GM18508 (cell line): ENCODE data around the gene RCSD1.

ENCODE experiments used
- ATAC-seq: cut with Tn5 transposase; IDR thresholded peaks from one replicate; pipeline ENCODE4 v1.9.1; 2021; ENCODE audit warnings: moderate number of reproducible peaks; ENCODE audit not compliant: insufficient read depth, unreplicated experiment

RCSD1 gene

DNA sequence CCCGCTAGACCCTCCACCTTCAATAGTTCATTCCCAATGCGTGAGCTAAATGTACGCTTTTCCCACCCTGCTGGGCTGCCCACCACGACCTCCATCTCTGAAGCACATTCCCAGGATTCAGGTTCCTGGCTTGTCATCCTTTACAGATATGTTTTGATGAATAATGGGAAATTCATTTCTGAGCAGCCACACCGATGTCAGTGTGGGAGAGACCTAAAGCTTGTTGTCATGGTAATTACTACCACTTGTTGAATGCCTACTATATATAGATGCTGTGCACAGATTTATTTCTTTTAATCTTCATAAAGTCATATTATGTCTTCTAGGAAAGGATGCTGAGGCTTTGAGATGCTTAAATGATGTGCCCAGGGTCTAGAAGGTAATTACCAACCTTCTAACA lies 8.0 kb downstream of the RCSD1 start:
- ATAC-seq: no peak

DNA sequence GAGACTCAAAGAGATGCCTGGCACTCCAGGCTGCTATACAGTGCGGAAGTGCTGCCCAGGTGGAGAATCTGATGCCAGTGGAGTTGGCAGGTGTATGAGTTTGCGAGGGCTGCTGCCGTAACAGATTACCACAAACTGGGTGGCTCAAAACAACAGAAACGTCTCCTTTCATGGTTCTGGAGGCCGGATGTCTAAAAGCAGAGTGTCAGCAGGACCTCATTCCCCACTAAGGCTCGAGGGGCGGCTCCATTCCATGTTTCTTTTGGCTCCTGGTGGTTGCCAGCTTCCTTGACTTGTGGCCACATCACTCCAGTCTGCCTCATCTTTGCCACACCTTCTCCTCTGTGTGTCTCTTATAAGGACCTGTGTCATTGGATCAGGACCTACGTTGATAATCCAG lies 10.0 kb downstream of the RCSD1 start:
- no peak for ATAC-seq

DNA sequence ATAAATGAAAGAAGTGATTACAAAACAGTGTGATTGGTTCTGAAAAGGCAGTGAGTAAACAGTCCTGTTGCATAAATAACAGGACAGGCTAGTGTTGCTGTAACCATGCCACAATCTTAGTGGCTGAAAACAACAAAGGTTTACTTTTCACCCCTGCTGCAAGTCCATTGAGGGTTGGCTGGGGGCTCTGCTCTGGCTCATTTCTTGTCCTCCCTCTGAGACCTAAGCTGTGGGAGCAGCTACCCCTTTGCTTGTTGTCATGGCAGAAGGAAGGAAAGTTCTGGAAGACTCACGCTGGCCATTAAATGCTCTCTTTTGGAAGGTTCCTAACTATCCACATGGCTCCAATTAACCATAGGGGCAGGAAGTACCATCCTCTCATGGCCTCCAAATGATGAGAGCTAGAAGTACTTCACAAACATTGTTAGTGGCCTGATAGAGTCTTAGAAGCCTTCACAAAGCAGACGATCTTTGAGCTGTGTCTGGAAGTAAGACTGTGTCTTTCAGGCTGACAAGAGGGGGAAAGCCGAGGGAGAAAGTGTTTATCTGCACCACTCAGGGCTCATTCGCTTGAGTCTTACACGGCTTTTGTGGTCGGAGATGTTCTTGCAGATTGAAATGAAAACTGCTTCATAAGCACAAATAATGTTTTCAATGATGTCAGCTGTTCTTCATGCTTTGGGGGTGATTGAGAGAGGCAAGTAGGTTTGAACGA lies 11.9 kb downstream of the RCSD1 start:
- ATAC-seq: no peak

DNA sequence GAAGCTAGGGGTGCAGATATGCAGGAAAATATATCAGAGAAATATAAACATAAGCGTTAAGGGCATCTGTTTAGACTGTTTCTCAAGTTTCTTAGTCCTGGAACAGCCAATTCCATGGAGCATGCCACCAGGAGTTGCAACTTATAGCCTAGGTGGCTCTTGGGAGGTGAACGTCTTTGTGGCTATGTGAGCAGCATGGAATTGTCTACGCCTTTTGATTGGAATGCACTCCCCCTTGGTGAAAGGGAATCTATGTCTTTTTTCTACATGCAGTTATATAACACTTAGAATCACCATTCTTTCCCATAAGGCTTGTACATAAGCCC lies 12.4 kb downstream of the RCSD1 start:
- ATAC-seq: no peak

DNA sequence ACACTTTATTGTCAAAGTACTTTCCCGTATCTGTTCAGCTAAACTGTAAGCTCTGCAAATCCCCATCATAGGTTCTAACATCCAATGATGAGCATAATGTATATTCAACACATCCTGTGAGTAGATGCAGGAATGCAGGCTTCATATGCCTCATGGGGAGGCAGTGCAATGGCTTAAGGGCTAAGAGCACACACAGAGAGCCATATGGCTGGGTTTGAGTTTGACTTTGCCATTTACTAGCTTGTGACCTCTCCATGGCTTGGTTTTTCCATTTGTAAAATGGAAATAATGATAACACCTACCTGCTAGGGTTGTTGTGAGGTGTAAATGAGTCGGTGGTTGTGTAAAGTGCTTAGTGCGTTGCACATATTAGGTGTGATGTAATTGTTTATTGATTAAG lies 13.4 kb downstream of the RCSD1 start:
- no peak for ATAC-seq

DNA sequence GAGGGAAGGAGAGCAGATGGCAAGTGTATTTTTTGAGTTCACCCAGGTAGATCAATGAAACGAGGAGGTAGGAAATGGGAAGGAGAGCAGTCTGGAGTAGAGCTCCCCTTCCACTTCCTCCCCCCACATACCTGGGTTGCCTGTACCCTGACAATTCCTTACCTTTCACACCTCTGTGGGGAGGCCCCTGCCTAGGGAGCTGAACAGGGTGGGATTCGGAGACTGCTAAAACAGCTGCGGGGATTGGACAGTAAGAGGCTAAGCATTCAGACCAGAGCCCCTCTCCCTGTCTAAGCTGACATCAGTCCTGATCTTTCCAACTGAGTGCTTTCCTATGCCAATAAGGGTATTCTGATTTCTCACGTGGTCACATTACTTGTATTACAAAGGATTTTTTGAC lies 14.5 kb downstream of the RCSD1 start:
- no peak for ATAC-seq

DNA sequence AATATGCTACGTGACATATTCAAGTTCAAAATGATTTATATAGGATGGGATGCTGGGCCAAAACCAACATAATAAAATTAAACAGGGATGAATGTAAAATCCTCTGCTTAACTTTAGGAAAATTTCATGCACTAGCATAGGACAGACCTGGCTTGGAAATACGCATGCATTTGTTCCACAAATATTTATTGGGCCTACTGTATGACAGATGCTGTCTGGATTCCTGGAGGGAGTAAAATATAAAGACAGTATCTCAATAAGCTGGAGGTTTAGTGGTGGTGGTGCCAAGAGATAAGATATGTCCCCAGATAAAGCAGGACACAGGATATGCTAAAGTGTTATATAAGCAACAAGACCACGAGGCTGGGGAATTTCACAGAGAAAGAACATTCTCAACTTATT lies 15.1 kb downstream of the RCSD1 start:
- no peak for ATAC-seq

DNA sequence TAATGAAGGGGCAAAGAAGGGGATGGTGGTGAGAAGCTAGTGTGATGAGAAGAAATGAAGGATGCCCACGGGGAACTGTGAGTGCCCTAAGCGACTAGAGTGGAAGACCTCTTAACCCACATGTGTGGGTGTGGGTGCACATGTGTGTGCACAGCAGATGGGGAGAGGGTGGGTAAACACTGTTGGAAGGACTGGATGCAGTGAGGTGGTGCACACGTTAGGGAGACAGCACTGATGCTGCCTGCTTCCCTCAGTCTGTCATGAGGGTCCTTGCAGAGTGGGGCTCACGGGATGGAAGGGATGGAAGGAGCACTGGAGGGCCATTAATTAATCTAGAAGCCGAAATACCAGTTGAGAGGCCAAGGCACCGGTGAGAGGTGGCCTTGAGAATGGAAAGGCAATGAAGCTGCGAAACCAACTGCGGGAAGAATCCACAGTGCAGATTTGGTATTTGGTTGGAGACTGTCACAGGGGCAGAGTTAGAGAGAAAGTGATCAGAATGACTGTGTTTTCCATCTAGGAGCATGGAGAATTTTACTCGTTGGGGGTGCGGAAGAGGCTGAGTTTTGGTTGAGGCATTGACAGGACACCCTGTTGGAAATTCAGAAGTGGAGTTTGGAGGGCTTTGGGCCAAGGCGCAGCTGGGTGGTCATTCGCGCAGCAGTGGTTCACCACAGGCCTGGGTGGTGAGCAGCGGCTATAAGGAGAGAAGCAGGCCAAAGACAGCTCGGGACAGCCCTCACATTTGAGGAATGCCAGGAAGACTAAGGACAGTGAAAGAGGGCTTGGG lies 15.8 kb downstream of the RCSD1 start:
- no peak for ATAC-seq

DNA sequence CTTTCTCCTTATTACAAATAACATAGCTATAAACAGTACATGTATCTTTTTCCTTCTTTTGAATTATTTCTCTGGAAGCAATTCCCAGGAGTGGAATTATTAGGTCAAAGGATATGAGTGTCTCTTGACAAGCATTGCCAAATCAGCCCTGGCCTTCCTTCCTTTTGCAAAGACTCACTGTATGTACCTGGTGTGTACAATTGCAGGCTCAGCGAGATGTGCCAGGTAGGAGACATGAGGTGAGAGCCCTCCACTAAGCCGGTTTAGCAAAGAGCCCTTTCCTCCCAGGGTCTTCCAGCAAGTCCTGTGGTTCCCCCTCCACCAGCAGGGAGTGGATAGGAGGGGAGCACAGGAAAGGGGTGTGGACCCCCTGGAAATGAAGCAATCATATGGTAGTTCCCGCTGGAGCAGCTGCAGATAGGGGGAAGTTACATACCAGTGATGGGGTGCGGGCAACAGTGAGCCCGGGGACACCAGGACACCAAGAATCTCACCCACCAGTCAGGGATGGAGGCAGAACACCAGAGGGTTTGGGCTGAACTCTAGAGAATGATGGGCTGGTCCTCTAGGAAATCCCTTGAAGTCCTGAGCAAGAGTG lies 18.3 kb downstream of the RCSD1 start:
- ATAC-seq: no peak

DNA sequence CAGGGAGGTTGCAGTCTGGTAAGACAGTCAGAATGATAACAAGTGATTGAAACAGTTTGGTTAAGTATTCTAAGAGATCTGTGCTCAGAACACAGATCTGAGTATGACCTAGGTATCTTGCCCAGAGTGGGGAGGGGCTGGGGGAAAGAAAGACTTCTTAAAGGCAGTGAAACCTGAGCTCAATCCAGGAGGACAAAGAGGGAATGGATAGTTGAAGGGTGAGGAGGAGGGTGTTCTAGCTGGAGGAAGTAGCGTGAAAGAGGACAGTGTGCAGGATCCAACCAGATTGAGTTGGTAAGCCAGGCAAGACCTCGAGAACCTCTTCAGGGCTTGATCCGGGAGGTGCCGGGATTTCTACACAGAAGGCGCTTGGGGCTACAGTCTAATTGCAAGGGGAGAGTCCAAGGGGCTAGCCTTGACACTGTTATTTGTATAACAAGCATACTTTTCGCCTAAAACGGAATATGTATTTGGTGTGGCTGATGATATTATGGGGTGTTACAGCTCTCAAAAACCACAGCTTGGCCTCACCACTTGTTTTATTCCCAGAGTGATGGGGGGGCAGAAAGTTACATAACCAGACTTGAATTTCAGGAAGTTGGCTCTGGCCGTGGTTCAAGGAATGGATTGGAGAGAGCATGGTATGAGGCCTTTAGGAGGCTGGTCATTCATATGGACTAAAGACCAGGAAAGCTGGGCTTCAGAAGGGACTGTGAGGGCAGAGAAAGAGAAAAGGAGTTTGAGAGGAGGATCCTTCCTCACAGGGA lies 19.1 kb downstream of the RCSD1 start:
- no peak for ATAC-seq

DNA sequence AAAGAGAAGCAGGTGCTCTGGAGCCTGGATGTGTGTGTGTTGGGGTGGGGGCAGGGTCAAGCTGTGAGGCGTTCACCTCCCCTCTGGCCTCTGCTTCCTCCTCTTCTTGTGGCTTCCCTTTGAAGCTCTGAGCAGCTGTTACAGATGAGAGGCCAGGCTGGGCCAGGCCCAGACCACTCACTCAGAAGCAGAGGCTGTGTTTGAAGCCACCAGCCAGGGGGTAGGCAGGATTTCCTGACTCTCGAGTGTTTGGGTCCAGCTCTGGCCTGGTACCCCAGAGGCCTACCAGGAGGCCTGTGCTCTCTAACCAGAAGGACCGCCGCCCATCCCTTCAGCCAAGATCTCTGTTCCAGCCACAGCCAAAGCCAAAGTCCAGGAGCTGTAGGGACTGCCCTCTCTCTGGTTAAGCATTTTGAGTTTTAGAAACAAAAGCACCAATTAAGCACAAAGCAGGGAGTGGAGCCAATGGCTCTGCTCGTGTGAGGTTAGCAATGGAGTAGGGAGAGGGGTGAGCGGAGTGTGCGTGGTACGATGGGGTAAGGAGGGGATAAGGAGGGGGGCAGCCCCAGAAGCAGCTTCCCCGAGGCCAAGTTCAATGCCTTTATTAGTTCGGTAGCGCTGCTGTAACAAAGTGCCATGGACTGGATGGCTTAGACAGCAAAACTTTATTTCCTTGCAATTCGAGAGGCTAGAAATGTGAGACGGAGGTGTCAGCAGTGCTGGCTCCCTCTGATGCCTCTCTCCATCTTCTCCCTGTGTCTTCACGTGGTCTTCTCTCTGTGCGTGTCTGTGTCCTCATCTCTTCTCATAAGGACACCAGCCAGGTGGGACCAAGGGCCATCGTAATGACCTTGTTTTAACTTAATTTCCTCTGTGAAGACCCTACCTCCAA lies 20.5 kb downstream of the RCSD1 start:
- ATAC-seq: peak; percentile 47

DNA sequence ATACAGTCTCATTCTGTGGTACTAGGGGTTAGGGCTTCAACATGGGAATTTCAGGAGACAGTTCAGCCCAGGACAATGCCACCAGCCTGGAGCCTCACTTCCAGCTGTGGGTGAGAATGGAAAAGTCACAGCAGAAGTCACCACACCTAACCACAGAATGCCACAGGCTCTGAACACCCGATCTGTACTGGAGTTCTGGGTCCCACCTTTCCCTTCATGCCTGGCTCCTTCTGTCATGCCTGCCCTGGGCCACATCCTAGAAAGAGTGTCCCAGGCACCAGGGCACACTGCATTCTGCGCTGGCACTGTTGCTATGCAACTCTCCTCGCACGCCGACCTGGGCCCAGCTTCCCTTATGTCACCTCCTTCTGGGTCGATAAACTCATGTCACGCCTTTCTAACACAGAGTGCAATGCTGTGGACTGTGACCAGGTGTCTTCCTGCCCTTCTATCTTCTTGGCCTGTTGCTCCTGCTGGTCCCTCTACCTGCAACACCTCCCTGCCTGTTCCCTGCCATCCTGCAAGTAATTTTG lies 21.2 kb downstream of the RCSD1 start:
- ATAC-seq: peak; percentile 48

DNA sequence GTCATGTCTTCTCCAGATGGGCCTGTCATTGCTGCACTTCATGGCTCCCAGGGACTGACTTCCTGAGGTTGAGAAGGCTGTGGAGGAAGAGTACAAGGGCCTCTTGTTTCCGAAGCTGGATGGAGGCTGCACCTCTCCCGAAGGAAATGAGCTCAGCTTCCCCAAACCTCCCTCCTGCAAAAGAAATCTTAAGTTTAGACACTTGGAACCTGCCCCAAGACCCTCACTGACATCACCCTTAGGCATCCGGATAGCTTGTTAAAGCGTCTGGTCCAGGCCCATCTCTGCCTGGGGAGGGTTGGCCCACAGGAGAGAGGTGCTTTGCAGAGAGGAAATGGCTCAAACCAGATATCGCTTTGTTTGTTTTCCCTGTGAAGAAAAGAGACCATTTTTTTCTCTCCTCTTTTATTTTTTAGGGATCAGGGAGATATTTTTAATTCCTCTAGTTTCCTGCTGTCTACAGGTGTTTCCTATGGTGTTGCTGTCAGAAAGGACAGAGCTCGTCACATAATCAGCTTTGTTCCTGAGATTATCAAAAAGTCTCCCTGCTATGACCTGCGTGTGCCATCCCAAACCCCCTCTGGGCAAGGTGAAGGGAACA lies 25.0 kb downstream of the RCSD1 start:
- no peak for ATAC-seq

DNA sequence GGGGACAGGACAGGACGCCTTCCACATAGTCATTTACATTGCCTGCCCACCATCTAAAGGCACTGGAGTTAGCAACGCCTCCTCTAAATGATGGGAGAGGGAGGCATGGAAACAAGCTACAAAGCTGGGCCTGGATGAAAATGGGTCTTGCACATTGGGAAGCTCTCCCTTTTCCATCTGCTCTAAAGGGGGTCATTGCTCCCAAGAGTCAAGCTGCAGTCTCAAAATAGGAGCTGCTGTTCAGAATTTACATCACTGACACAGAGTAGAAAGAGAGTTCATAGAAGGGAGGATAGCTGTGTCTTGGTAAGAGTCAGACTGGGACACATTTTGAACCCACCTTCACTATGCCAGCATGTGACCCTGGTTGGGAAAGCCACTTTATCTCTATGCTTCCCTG lies 26.6 kb downstream of the RCSD1 start:
- ATAC-seq: no peak

DNA sequence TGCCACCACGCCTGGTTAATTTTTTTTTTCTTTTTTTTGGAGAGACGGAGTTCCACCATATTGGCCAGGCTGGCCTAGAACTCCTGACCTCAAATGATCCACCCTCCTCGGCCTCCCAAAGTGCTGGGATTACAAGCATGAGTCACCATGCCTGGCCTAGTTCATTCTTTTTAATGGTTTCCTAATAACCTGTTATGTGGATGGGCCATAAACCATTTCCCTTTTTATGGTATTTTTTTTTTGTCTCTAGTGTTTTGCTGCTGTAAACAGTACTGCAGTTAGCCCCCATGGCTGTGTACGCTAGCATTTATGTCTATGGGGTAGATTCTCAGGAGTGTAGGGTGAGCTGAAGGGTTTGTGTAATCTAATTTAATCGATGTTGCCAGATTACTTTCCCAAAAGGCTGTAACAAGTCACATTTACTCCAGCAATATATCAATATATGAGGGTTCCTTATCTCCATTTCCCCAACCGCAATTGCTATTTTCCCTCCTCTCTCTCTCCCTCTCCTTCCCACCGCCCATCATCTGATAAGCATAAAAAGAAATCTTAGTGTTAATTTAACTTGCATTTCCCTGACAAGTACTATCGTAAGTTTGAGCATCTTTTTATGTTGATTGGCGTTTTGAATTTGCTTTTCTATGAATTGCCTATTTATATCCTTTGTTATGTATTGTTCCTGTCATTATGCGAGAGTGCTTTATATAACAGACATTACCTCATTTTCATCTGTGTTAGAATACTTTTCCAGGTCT lies 28.7 kb downstream of the RCSD1 start:
- ATAC-seq: no peak

DNA sequence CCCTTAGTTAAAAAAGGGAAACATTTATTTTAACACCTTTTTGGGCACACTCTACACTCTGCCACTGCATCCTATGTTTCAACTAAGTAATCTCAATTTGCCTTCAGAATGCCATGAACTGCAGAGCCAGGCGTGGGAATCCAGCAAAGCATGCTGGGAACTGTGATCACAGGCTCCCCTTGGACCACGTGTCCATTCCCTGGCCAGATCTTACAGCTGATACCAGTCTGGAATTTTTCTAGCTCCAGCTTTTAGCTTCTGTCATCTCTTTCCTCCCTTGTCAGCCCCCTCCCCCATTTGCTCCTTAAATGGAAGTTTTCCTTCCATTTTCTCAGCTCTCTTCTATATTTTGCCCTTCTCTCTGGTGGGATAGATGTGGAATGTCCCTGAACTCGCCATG lies 29.4 kb downstream of the RCSD1 start:
- no peak for ATAC-seq

DNA sequence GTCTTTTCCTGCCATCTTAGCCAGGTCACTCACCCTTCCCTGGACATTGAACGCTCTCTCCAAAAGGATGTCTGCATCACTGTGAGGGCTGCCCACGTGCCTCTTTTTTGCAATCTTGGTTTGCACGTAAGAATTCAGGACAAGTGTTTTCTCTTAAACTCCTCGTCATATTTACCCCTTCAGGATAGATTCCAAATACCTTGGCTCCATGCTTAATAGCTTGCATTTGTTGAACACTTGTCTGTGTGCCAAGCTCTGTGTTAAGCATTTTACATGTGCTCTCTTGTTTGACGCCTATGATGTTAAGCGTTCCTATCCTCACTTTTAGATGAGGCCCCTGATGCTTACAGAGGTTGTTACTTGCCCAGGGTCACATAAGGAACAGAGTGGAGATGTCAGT lies 29.8 kb downstream of the RCSD1 start:
- no peak for ATAC-seq

DNA sequence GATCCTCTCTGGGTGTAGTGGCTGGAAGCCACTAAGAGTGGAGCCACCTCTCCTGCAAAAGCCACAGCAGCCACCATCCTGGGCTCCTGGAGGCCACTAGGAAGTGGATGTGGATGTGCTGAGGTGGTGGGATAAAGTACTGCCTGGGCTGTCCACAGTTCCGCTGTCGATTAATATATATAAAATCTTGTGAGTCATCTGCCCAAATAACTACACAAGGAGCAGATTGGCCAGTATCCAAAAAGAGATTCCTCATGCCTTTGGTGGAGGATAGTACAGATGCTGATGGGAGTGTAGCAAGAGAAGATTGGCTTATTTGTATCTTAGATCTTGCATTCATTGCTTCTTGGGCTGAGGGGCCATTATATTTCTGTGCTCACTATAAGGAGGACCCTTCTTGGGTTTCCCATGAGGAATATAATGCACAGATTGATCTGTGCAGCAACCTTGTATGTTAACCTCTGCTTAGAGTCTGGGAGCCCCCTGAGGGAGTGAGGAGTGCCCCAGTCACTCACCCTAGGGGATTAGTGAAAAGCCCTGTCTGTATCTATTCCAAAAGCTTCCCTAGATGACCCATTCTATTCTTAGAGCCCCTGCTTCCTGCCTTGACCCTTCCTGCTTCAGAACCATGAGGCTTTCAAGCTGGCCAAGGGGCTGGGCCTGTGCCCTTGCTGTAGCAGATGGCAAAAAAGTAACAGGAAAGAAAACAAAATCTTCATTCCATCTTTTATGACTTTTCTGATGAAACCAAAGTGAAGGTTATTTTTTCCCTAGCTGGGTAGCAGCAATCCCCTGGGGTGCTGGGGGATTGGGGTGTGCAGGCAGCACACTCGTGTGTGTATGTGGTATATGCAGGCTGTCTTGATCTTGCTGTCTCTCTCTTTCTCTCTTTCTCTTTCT lies 31.7 kb downstream of the RCSD1 start:
- no peak for ATAC-seq
